Measurements from ENCODE around the gene CZIB. TPM values are rescaled to one million over a fixed set of nuclear protein-coding genes. Genes with fewer than 3 reads are reported as not detected.

Gene CZIB
- total RNA-seq, 1 experiment from 2014 or later, result 43.1 TPM

- TF ChIP-seq POLR2AphosphoS5 (IDR thresholded peaks at IDR 0.05; ENCODE audit: low read depth, low read length), result peak; percentile 95
- TF ChIP-seq ZNF274 (IDR thresholded peaks at IDR 0.05; ENCODE audit: low read depth, low read length), result no peak
- no peak for TF ChIP-seq EZH2 (IDR thresholded peaks at IDR 0.05)
- TF ChIP-seq POLR2A (IDR thresholded peaks at IDR 0.05; ENCODE audit: borderline replicate concordance, extremely low read depth, insufficient read depth, insufficient read length), result peak; percentile 96
- TF ChIP-seq ELF1 (IDR thresholded peaks at IDR 0.05; ENCODE audit: borderline replicate concordance, low read depth), result no peak
- no peak for TF ChIP-seq FOSL1 (IDR thresholded peaks at IDR 0.05; ENCODE audit: low read depth)
- TF ChIP-seq RAD21 (IDR thresholded peaks at IDR 0.05; ENCODE audit: low read depth), result no peak
These were observed at the start of gene CZIB (continued) for GRCh38 chr1:53220171-53220961.

- CTCF ChIA-PET, result no interaction called here
- Histone ChIP-seq H3K4me1 (ENCODE audit: control insufficient read depth in 1 of 2, insufficient read depth in 2 of 2, low read length in 2 of 2) (peaks cover 0 to 9% of the 10 kb centered on the region in 2 experiments; a peak in 1 of 4 replicates), H3K4me2 (ENCODE audit: low read length) (no peak overlapping the region), H3K9me3 (ENCODE audit: control insufficient read depth in 1 of 2, insufficient read depth in 1 of 2, low read depth in 1 of 2, low read length in 2 of 2) (no peaks in the 10 kb centered on the region), H3K9ac (ENCODE audit: low read length) (no peak overlapping the region), H3K27ac (ENCODE audit: low read depth, low read length) (no peak overlapping the region), H3K27me3 (ENCODE audit: insufficient read depth, low read length) (no peaks in the 10 kb centered on the region), H3K36me3 (ENCODE audit: control insufficient read depth in 1 of 2, insufficient read depth in 2 of 2, low read length in 2 of 2) (peaks cover 12 to 29% of the 10 kb centered on the region in 2 experiments; a peak in 3 of 4 replicates), H2AFZ (ENCODE audit: low read depth, low read length, poor library complexity, severe bottlenecking) (no peak overlapping the region), H3K79me2 (ENCODE audit: insufficient read depth, low read length) (no peaks in the 10 kb centered on the region), H3K9me2 (ENCODE audit: insufficient read depth) (no peaks in the 10 kb centered on the region), H3K4me3 (replicated peaks in 1 of 2; ENCODE audit: low read depth in 1 of 2, low read length in 2 of 2) (no peak overlapping the region), H4K20me1 (ENCODE audit: insufficient read depth) (no peaks in the 10 kb centered on the region)
- BruUV-seq (replicated peaks), result no TSS peak
- intact Hi-C loops (cut with micrococcal nuclease), result loop anchor here (10.0 kb wide), 1 partner anchor 415 kb away; no protein-coding TSS in a partner anchor
- no peak for TF ChIP-seq ZFX (IDR thresholded peaks at IDR 0.05)
- no peak for TF ChIP-seq ZNF274 (IDR thresholded peaks at IDR 0.05; ENCODE audit: low read depth, low read length)
- no peak for TF ChIP-seq CTCF (IDR thresholded peaks at IDR 0.05 in 2 of 3, conservative IDR thresholded peaks at IDR 0.05 in 1 of 3; ENCODE audit: borderline replicate concordance in 1 of 3, insufficient read depth in 1 of 3, low read depth in 2 of 3, low read length in 2 of 3)
- POLR2A ChIA-PET, result no interaction called here
- no peak for DNase-seq (ENCODE audit: low read depth, low spot score)
- ATAC-seq, result no peak
- RAD21 ChIA-PET (ENCODE audit: low non-redundant PET in 1 of 2, low total read pairs in 2 of 2, uncharacterized antibody in 2 of 2, unreplicated experiment in 2 of 2), result no interaction called here
These were observed 49.7 kb upstream of the CZIB start for GRCh38 chr1:53270107-53270506.

All from HCT116 (cell line).